8988T (cell line): Measurements from ENCODE around the gene MYO1D.

Experiments used
- DNase-seq: peaks from one replicate; pipeline ENCODE4 v3.0.0; 2011

MYO1D gene

GRCh38 chr17:32520104-32520701, 356.7 kb downstream of the MYO1D start:
- no peak for DNase-seq

- no peak for DNase-seq
Observed at GRCh38 chr17:32519228-32520103, 357.5 kb downstream of the MYO1D start.

DNA sequence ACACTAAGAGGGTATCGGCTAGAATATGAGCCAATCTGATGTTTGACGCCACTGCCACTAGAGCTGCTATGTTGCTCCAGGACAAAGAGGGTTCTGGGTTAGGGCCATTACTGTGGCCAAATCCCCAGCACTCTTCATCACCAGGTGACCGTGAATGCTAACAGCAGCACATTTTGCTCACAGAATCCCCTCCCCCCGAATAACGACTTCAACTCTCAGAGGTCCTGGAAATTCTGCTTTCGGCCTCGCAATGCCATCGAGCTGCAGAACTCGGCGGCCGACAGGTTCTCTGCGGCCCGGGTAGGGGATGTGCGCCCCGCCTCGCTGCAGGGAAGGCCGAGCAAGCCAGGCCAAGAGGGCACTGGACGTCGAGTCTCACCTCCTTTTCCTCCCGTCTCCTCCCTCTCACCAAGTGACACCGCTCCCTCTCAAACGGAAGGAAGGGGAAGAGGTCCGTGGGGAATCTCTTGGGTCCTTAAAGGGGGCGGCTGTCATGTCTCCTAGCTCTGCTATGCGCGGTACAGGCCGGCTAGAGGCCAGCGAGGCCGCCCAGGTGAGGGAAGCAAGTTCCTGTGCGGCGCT, 358.2 kb downstream of the MYO1D start:
- DNase-seq, result no peak

- no peak for DNase-seq
Observed at GRCh38 chr17:32517982-32518381, 358.9 kb downstream of the MYO1D start.

DNA sequence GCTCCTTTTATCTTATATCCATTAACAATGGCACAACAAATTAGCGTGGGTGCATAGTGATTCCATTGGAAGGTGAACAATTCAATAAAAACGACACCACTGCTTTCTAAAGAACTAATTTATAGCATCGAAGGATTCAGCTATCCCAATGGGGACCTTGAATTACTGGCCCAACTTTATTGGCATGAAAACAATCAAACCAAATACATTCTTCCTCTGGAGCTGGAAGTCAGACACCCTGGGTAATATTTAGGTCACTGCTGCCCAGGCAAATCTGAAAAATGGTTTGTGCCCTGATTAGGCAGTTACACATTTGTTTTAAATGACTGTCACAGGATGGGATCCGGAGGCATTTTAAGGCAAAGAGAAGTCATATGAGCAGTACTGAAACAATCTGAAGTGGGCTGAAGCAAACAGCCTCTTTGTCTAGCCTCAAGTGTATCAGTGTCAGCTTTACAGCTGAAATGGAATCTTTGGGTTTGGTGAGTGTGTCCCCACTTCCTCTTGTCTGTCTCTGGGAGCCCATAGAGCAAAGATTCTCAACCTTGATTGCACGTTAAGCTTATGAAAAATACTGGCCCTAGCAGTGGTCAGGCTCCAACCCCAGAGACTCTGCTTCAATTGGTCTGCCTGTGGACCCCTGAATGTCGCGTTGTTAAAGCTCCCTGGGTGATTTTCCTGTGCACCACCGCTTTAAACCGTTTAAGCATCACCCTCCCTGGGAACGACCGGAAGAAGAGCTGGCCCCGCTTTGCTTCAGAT, 359.8 kb downstream of the MYO1D start:
- no peak for DNase-seq

- DNase-seq, result no peak
Observed at GRCh38 chr17:32516450-32516849, 360.5 kb downstream of the MYO1D start.

GRCh38 chr17:32515677-32516383, 361.1 kb downstream of the MYO1D start:
- DNase-seq, result no peak

DNA sequence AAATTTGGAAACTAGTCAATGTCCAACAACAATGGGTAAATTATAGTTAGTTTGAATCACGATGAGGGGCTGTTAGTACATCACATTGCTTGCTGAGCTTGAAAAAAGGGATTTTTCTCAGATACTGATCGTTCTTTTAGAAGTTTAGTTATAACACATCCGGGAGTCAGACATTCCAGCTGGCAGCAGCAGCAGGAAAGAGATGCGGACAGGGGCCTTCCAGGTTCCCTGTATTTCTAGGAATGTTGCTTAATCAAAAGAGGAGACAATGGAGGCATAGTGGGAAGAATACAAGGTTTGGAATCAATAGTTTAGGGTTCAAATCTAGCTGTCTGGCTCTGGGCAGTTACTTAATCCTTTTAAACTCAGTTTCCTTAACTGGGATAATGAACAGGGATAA, 362.3 kb downstream of the MYO1D start:
- no peak for DNase-seq

DNA sequence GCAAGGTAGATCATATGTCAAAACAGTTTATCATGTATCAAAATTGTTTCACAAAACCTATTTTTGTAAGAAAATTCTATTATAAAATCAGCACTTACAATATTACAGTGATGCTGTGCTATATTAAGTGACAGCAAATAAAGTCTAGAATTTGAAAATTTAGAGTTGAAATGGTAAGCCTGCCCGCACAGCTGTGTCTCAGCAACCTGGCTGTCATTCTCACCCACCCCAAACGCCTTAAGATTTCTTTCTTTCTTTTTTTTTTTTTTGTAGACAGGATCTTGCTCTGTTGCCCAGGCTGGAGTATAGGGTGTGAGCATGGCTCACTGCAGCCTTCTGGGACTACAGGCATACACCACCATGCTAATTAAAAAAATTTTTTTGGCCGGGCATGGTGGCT, 363.3 kb downstream of the MYO1D start:
- DNase-seq, result no peak

DNA sequence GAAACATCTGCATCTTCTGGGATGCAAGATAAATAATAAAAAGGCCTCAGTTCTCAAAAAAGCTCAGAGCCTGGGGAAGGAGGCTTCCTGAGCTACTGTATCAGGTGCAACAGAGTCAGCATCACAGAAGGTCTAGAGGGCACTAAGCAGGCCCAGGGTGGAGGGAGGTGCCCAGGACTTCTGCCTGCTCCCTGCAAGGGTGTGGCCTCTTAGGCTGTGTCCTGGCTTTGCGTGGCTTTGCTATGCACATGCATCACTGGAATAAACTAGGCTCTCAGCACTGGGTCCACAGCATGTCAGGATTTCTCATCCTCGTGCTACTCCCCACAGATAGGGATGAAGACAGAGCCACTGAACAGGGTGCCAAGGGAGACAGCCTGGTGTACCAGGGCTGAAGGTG, 364.6 kb downstream of the MYO1D start:
- DNase-seq, result no peak

- no peak for DNase-seq
Observed at GRCh38 chr17:32510466-32510865, 366.5 kb downstream of the MYO1D start.

- no peak for DNase-seq
Observed at GRCh38 chr17:32508926-32509325, 368.0 kb downstream of the MYO1D start.

DNA sequence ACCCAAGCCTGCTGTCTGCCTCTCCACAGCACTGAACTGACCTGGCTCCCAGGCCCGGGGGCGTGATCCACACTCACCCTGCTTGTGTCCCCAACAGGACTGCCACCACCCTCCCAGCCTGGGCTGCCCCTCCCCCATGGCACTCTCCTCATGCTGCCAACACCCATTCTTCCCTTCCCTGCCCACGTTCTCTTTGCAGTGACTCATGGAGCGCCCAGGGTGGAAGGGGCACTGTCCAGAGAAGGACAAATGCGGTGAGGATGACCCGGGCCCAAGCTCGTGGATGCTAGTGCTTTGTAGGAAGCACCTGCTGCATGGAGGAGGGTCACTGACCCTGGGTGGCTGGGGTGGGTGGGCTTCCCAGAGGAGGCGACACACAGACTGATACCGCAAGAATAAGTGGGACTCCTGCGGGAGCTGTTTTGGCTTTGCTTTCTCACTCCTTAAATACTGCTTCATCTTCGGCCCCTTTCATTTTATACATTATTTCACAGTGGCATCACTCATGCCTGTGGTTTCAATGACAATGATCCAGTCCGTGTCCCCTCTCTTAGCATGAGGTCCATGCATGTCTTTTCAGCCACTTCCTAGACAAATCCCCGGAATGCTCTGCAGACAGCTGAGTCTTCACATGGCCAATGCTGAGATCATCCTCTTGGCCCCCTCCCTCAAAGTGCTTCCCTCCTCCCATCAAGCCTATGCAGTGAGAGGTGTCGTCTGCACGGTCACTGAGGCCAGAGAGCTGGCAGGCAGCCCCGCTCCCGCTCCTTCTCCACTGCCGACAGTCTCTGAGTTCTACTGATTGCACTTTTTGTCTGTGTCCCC, 372.5 kb downstream of the MYO1D start:
- no peak for DNase-seq

DNA sequence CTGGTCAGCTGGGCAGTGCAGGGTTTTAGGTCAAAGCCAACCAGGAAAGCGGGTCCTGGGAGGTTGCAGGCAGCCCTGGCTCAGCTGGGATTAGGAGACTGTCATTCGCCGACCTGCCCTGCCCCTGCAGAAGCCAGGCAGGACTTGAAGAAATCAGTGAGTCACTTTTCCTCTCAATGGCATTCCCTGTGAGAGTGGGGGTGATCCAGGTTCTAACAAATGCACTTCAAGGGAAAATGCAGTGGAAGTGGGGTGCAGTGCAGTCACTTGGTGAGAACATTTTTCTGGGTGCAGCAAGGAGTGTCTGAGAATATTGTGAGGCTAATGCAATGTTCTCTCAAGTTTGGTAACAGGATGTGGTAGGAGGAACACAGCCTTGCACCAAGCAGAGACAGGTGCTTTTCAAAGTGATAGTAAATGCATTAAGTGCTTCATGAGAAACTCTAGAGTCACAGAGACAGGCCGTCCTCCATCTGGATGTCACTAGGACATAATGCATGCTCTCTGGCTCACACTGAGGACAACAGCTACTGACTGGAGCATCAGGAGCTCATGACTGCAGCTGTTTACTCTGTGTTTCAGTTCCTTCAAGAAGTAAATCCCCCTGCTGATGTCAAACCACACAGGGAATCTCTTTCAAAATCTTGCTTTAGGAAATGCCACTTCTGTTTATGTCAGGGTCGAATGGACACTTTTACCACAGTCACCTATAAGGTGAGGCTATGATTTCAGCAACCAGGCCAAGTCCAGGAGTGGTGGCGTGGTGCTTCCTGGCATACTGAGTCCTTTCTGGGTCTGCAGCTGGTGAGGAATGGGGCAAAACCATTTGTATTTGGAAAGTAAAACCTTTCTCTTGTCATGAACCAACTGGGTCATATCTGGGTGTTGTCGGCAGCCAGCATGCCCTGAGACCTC, 373.4 kb downstream of the MYO1D start:
- DNase-seq, result no peak

DNA sequence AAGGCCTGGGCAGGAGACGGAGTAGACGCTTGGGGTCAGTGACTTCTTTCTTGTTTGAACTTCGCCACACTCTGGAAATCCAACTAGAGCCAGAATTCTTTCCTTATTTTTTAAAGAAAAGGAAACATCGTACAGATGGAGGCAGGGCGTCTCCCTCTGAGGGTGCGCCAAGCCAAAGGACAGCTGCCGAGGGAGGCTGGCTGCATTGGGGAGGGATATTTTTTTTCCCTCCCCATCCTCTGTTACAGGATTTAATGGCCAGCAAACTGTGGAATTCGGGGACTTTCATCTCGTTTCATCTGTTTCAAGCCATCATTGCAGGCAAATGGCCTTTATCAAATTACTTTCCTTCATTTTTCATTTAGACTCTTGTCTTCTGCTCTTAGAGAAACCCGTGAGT, 374.2 kb downstream of the MYO1D start:
- no peak for DNase-seq

DNA sequence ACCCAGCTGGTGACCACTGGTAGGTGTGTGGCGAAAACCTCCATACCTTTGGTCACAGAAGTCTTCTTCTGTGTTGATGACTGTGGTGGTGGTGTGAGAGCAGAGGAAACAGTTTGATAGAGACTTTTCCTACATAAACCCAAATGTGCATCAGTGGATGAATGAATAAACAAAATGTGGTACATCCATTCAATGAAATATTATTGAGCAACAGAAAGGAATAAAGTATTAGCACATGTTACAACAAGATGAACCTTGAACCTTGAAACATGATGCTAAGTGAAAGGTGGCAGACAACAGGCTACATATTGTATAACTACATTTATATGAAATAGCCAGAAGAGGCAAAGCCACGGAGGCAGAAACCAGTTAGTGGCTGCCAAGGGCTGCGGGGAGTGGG, 374.9 kb downstream of the MYO1D start:
- no peak for DNase-seq

DNA sequence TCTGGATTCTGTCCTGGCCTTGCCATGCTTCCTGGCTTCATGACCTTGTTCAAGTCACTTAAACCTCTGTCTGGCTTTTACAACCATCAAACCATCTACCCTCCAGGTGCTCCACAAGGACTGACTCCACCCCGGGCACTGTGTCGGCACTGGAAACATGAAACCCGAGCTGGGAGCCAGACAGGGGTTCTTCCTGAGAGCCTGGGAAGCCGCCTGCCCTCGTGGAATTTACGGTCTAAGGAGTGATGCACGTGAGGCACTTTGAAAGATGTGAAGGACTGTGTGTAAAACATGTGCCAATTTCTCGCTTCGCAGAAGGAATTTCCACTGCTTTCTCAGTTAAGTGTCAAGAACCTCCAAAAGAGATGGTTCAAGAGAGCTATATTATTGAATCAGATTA, 378.5 kb downstream of the MYO1D start:
- no peak for DNase-seq

GRCh38 chr17:32497431-32498205, 379.3 kb downstream of the MYO1D start:
- no peak for DNase-seq

DNA sequence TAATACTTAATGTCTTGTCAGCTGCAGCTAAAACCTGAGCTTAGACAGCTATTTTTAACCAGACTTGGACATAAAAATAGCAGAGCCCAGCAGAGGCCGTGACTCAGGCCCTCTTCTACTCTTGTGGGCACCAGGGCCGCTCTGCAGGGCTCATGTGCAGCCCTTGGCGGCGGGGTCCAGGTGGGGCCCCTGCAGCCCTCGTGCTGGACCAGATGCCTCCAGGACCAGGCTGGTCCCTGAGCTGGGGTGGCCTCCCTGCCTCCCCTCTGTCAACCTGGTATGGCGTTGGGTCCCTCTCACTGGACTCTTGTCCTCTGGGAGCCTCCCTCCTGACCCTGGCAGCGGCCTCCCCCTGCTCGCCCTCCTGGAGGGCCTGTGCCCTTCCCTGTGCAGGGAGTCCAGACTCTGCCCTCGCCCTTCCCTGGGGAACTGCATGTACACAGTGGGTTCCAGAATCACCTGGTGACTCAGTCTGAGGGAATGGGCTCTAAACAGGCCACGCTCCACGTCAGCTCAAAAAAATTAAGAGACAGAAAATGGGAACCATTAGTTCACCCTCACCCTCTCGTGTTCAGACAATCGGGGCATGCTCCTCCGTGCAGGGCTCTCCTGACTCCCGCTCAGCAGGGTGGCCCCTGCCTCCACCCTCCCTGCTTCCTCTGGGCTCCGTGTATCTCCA, 380.4 kb downstream of the MYO1D start:
- peak; percentile 48 for DNase-seq
